ENCODE data around the gene DIO1.
"Not testable (repeated sequence)": the region's sequence is repeated elsewhere in the genome, so short reads cannot be mapped to it uniquely, and the experiment has no call there.

Gene DIO1

DNA sequence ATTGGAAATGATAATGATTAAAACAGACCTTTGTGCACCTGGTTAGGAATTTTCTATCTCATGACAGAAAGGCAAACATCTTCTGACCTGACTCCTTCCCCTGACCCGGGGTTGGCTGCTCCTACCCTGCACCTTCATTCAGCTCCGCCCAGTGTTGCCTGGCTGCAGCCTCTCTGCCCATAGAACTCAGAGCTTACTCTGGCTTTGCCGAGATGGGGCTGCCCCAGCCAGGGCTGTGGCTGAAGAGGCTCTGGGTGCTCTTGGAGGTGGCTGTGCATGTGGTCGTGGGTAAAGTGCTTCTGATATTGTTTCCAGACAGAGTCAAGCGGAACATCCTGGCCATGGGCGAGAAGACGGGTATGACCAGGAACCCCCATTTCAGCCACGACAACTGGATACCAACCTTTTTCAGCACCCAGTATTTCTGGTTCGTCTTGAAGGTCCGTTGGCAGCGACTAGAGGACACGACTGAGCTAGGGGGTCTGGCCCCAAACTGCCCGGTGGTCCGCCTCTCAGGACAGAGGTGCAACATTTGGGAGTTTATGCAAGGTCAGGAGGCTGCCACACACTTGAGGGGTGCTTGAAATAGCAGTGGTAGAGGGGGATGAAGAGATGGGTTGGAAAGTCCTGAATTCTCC lies at the start of gene DIO1:
TSS of gene DIO1 (plus strand) at position 189 of the 638 bp plus-strand sequence. CDS start at position 213, 24 bp downstream.
- DNase-seq = no peak

DNA sequence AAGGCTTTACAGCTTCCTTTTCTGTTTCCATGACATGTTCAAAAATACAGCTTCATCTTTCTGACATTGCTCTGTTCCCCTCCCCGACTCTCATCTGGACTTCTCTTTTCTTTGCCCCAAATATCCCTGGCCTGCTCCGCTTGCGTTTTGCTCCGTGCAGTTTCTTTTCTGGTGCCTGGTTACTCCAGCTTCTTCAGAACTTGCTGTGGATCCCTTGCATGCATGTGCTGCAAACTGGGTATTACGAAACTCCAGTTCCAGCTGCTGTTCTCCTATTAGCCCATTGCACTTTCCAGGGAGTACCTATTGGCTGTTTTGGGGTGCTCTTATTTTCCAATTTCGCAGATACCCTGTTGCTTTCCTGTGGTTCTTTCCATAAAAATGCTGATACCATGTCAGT lies 46.0 kb upstream of the DIO1 start:
- DNase-seq = no peak

DNA sequence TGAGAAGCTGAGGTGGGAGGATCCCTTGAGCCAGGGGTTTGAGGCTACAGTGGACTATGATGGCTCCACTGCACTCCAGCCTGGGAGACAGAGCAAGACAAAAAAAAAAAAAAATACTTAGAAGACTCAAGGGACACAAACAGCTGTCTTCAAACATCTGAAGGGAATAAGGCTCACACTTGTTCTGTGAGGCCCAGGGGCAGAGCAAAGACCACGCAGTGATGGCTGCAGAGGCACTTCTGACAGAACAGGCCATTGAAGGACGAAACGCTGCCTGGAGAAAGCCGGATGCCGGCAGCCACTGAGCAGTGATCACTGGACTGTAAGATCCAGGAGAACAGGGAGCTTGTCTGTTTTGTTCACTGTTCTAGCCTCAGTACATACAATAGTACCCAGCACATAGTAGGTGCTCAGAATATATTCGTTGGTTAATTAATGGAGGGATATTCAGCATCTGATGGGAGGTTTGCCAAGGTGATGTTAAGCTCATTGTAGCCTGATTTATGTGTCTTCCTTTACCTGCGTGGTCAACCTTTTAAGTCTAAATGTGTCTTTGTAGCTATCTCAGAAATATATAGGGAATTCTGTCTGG lies 43.8 kb upstream of the DIO1 start:
- DNase-seq = no peak

GRCh38 chr1:53851571-53852285 lies 42.3 kb upstream of the DIO1 start:
- no peak for DNase-seq

DNA sequence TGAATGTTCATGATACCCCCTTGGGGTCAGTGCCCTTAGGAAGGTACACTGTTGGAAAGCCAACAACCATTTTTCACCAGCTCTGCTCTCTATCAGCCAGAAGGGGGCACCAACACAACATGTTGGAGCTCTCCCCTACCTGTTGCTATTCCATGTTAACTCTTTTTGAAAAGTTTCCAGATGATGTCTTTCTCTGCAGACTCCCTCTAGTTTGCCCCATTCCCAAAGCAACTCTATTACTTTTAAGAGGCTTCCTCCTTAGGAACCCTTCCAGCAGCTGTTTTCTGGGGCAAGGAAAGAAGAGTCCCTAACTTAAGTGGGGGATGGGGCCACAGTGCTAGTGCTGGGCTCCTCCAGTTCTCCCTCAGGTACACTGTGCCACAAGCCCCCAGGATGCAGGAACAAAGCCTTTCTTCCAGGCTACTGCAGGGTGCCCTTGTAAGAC lies 33.0 kb upstream of the DIO1 start:
- DNase-seq = no peak

DNA sequence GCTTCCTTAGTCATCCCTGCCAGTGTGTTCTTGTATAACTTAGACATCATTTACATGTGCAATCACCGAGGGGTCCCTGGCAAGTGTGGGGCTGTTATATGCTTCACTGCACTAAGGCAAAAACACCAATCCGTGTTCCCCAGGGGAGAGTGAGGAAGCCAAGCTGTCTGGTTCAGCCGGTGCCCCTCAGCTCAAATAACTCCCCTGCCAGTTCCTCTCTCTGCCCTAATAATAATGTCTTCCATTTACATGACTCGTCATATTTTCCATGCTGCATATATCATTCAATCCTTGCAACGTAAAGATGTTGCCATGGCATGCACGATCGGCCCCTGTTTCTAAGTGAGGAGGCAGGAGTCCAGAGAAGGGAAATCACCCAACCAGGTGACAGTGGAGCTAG lies 31.5 kb upstream of the DIO1 start:
- no peak for DNase-seq

- DNase-seq = no peak
Measured at GRCh38 chr1:53868565-53868964, 25.4 kb upstream of the DIO1 start.

DNA sequence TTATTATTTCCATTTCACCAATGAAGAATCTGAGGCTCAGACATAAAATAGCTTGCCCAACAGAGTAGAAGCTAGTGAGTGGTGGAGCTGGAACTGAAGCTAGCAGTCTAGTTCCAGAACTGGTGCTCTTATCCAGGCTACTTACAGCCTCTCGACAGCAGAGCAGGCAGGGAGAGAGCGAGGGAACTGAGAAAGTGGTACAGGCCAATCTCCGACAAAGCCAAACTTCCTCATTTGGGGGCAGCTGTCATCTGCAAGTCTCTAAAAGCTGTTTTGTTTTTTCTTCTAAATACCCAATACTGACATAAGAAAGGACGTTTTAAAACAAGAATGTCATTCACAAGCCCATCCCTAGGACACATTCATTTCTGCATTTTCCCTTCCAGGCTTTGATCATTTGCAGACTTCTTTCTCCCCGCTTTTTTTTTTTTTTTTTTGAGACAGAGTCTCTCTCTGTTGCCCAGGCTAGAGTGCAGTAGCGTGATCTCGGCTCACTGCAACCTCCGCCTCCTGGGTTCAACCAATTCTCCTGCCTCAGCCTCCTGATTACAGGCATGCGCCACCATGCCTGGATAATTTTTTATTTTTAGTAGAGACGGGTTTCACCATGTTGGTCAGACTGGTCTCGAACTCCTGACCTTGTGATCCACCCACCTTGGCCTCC lies 24.4 kb upstream of the DIO1 start:
- no peak for DNase-seq

DNA sequence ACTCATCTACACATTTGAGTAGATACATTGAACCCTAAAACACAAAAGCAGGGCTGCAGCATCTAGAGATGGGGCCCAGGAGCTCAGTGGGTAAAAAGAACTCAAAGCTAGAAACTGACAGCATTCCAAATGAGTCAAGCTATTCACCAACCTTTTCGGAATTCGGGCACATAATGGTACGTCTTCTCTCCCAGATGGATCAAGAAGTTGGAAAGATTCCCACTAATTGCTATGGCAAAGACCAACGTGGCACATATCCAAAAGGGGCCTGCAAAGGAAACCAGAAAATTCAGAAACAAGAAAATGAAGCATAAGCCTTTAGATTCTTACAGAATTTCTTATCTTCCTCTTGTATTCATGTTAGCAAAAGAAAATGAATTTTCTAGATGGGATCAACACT lies 22.8 kb upstream of the DIO1 start:
- DNase-seq = no peak

GRCh38 chr1:53871773-53872484 lies 22.1 kb upstream of the DIO1 start:
- no peak for DNase-seq

DNA sequence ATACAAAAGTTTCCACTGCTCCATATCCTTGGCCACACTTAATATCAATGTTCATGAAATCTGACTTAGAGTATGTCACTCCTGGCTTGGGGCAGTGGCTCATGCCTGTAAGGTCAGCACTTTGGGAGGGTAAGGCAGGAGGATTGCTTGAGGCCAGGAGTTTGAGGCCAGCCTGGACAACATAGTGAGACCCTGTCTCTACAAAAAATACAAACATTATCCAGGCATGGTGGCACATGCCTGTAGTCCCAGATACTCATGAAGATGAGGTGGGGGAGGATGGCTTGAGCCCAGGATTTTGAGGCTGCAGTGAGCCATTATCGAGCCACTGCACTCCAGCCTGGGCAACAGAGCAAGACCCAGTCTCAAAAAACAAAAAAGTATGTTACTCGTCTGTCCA lies 18.8 kb upstream of the DIO1 start:
- DNase-seq = not testable (repeated sequence)

DNA sequence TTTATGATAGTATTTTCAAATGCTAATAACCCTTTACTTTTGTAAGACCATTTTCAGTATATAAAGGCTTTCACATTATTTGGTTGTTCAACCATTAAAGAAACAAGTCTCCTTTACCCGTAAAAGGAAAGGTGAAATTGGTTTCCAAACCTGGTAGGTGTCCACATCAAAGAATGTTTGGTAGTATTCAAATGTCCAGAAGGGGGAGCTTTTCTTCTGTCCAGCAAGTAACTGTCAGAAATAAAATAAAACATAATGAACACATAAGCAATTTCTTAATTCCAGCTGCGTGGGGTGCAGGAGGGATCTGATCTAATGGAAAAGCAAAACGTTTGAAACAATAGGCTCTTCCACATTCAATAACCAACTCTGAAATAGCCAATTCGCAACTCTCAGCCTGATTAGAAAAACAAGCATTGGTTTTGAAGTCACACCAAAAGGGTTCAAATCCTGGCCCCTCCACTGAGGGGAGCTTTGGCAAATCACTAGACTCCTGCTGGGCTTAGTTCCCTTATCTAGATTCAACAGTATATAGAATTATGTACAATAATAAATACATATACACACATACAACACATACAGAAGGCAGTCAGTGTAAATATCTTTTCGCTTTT lies 15.4 kb upstream of the DIO1 start:
- no peak for DNase-seq

DNA sequence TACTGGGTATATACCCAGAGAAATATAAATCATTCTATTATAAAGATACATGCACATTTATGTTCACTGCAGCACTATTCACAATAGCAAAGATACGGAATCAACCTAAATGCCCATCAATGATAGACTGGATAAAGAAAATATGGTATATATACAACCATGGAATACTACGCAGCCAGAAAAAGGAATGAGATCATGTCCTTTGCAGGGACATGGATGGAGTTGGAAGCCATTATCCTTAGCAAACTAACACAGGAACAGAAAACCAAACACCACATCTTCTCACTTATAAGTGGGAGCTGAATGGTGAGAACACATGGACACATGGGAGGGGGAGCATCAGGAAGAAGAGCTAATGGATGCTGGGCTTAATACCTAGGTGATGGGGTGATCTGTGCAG lies 12.1 kb upstream of the DIO1 start:
- DNase-seq = not testable (repeated sequence)

DNA sequence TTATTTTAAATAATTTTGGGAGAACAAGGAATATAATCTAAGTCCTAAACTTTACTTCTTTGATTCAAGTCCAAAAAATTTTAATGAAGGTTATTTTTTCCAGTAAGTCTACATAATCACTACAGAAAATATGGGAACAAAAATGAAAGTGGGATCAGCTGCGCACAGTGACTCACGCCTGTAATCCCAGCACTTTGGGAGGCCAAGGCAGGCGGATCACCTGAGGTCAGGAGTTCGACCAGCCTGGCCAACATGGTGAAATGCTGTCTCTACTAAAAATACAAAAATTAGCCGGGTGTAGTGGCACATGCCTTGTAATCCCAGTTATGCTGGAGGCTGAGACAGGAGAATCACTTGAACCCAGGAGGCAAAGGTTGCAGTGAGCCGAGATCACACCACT lies 10.4 kb upstream of the DIO1 start:
- not testable (repeated sequence) for DNase-seq

DNA sequence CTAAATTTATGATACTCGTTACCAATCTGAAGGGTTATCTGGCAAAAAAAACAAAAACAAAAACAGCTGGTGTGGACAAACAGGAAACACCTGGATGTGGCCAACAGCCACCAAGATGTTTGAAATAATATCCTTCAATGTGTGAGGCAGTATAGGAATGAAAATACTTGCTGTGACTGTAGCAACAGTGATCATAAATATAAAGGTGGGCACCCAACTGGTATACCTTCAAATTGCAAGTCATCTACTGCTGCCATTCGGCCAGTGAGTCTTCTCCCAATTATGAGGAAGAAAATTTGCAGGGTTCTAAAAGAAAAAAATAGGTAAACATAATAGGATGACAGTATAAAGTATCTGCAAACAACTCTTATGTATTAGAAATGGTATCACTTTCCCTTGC lies 5.3 kb upstream of the DIO1 start:
- no peak for DNase-seq

GRCh38 chr1:53889304-53890298 lies 4.4 kb upstream of the DIO1 start, which contains the start of gene YIPF1:
Gene YIPF1, minus strand, starts transcription at chr1:53889797. Its CDS starts 860 bp downstream, at chr1:53888937.
- DNase-seq = peak; percentile 82

DNA sequence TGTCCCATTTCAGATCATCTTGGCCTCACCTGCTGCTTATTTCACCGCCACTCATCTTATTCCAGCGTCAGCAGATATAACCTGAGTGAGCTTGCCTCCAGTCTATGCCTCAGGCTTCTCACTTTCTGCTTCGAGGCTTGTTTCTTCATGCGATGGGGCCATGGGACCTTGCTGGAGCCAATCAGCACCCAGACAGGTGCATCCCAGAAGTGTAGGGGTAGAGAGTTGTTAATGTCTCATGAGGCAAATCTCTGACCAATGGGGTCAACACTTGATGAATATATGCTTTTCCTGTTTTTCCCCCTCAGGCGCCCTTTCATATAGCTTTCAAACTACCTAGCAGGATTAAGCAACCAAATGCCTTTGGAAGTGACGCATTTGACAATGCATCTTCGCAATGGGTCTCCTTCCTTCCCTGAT lies 3.5 kb upstream of the DIO1 start:
- no peak for DNase-seq

- DNase-seq = no peak
Measured at GRCh38 chr1:53891018-53891417, 3.0 kb upstream of the DIO1 start.

DNA sequence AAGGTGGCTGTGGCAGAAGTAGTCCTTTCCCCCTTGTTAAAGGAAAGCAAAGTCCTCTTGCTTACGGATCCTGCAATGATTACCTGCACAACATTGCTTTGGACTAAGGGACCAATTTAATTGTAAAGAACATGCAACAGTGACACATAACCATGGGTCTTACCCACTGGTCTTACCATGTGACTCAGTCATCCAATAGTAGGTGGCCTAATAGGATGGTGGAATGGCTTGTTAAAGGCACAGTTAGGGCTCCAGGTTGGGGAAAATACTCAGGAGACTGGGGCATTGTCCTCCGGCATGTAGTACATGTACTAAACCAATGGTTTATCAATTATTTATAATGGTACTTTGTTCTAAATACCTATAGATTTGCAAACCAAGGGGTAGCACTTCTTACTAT lies 2.3 kb upstream of the DIO1 start:
- DNase-seq = no peak

GRCh38 chr1:53892911-53893310 lies 1.1 kb upstream of the DIO1 start:
- DNase-seq = no peak

DNA sequence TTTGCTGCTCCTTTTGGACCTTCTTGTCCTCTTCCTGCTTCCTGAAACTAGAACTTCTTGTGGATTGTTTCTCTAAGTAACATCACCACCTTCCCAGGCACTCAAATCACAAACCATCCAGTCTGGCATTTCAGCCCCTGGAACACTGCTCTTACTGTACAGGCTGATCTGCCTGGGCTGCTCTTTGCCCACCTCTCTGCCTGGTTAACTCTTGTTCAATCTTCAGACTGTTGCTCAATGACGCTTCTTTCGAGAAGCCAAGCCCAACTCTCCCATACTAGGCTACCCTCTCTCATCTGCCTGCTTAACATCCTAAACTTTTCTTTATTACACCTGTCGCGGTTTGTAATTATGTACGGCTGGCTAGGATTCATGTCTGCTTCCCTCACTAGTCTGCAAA lies 657 bp downstream of the DIO1 start:
- DNase-seq = no peak

All from NK-92 treated with Interleukin-12 subunit alpha and Interleukin-12 subunit beta, amount 100 ng/mL, for 24 hours (cell line).